HUES48 (cell line): Measurements from ENCODE around the gene CCNE1.
"Not testable (repeated sequence)": the region's sequence is repeated elsewhere in the genome, so short reads cannot be mapped to it uniquely, and the experiment has no call there.

ENCODE experiments used
- H3K27ac ChIP-seq: one replicate; pipeline ENCODE4 v1.7.0; 2013; ENCODE audit warnings: low read depth, low read length, inconsistent platforms
- H3K27me3 ChIP-seq: 2 replicates; pipeline ENCODE4 v1.6.1; 2013; ENCODE audit warnings: mild to moderate bottlenecking, low read length; ENCODE audit not compliant: control insufficient read depth, insufficient read depth
- H3K36me3 ChIP-seq: 2 replicates; pipeline ENCODE4 v1.6.1; 2013; ENCODE audit warnings: low read length; ENCODE audit not compliant: control insufficient read depth, insufficient read depth
- H3K4me1 ChIP-seq: 2 replicates; pipeline ENCODE4 v1.6.1; 2013; ENCODE audit warnings: mild to moderate bottlenecking, low read length; ENCODE audit not compliant: control insufficient read depth, insufficient read depth
- H3K4me3 ChIP-seq: 2 replicates; pipeline ENCODE4 v1.5.1; 2013; ENCODE audit warnings: mild to moderate bottlenecking, low read depth, low read length
- H3K9ac ChIP-seq: 2 replicates; pipeline ENCODE4 v1.6.1; 2013; ENCODE audit warnings: mild to moderate bottlenecking, low read depth, low read length, moderate library complexity
- H3K9me3 ChIP-seq: 2 replicates; pipeline ENCODE4 v1.6.1; 2013; ENCODE audit warnings: low read length; ENCODE audit not compliant: control insufficient read depth, insufficient read depth

Gene CCNE1

GRCh38 chr19:29817316-29817715 lies 5.5 kb downstream of the CCNE1 start:
- Histone ChIP-seq H3K9me3 (no peaks in the 10 kb centered on the region), H3K36me3 (peaks cover 70% of the 10 kb centered on the region), H3K27ac (no peak overlapping the region)

GRCh38 chr19:29819300-29819699 lies 7.5 kb downstream of the CCNE1 start:
- no peaks in the 10 kb centered on the region for H3K9me3 ChIP-seq
- peaks cover 75% of the 10 kb centered on the region for H3K36me3 ChIP-seq
- no peak overlapping the region for H3K4me3 ChIP-seq
- no peaks in the 10 kb centered on the region for H3K27me3 ChIP-seq
- no peaks in the 10 kb centered on the region for H3K4me1 ChIP-seq
- H3K9ac ChIP-seq: no peak overlapping the region
- H3K27ac ChIP-seq: no peak overlapping the region

More at GRCh38 chr19:29817316-29817715, 5.5 kb downstream of the CCNE1 start:
- Histone ChIP-seq H3K9ac (no peak overlapping the region), H3K4me1 (no peaks in the 10 kb centered on the region), H3K4me3 (no peak overlapping the region), H3K27me3 (peaks cover 4% of the 10 kb centered on the region; the same call in 1 of the 2 replicates)

GRCh38 chr19:29819986-29820385 lies 8.2 kb downstream of the CCNE1 start:
- no peaks in the 10 kb centered on the region for H3K9me3 ChIP-seq
- peaks cover 72% of the 10 kb centered on the region for H3K36me3 ChIP-seq
- no peaks in the 10 kb centered on the region for H3K4me1 ChIP-seq
- H3K27ac ChIP-seq: no peak overlapping the region
- H3K9ac ChIP-seq: no peak overlapping the region
- H3K4me3 ChIP-seq: no peak overlapping the region
- H3K27me3 ChIP-seq: no peaks in the 10 kb centered on the region

GRCh38 chr19:29823581-29824330 lies 12.0 kb downstream of the CCNE1 start:
- H3K4me1 ChIP-seq: no peaks in the 10 kb centered on the region
- no peak overlapping the region for H3K4me3 ChIP-seq
- peaks cover 54% of the 10 kb centered on the region for H3K36me3 ChIP-seq
- H3K27me3 ChIP-seq: no peaks in the 10 kb centered on the region
- no peak overlapping the region for H3K9ac ChIP-seq
- no peak overlapping the region for H3K27ac ChIP-seq
- H3K9me3 ChIP-seq: no peaks in the 10 kb centered on the region

- H3K9me3 ChIP-seq, H3K9ac ChIP-seq, H3K4me1 ChIP-seq, H3K4me3 ChIP-seq, H3K27ac ChIP-seq, H3K27me3 ChIP-seq: not testable (repeated sequence)
- H3K36me3 ChIP-seq: peaks cover 42% of the 10 kb centered on the region
Measured at GRCh38 chr19:29825263-29825662, 13.5 kb downstream of the CCNE1 start.

GRCh38 chr19:29831041-29831548 lies 19.3 kb downstream of the CCNE1 start:
- H3K9ac ChIP-seq: no peak overlapping the region

GRCh38 chr19:29831686-29832085 lies 19.9 kb downstream of the CCNE1 start:
- H3K27me3 ChIP-seq: no peaks in the 10 kb centered on the region
- H3K36me3 ChIP-seq: no peaks in the 10 kb centered on the region
- no peak overlapping the region for H3K27ac ChIP-seq
- H3K9ac ChIP-seq: no peak overlapping the region
- no peak overlapping the region for H3K4me3 ChIP-seq
- no peaks in the 10 kb centered on the region for H3K4me1 ChIP-seq
- H3K9me3 ChIP-seq: no peaks in the 10 kb centered on the region

More at GRCh38 chr19:29831041-29831548, 19.3 kb downstream of the CCNE1 start:
- Histone ChIP-seq H3K9me3 (no peaks in the 10 kb centered on the region), H3K27ac (no peak overlapping the region), H3K4me1 (no peaks in the 10 kb centered on the region), H3K27me3 (no peaks in the 10 kb centered on the region), H3K36me3 (no peaks in the 10 kb centered on the region), H3K4me3 (no peak overlapping the region)

- Histone ChIP-seq H3K36me3 (no peaks in the 10 kb centered on the region), H3K4me1 (no peaks in the 10 kb centered on the region), H3K4me3 (no peak overlapping the region), H3K27ac (no peak overlapping the region), H3K9ac (no peak overlapping the region), H3K27me3 (no peaks in the 10 kb centered on the region), H3K9me3 (no peaks in the 10 kb centered on the region)
Measured at GRCh38 chr19:29832801-29833200, 21.0 kb downstream of the CCNE1 start.

GRCh38 chr19:29833614-29834261 lies 21.9 kb downstream of the CCNE1 start:
- Histone ChIP-seq H3K27ac (no peak overlapping the region), H3K4me3 (no peak overlapping the region), H3K27me3 (no peaks in the 10 kb centered on the region)

GRCh38 chr19:29834991-29835846 lies 23.4 kb downstream of the CCNE1 start:
- Histone ChIP-seq H3K36me3 (no peaks in the 10 kb centered on the region), H3K4me3 (no peak overlapping the region), H3K27ac (no peak overlapping the region), H3K9me3 (no peaks in the 10 kb centered on the region), H3K27me3 (no peaks in the 10 kb centered on the region), H3K4me1 (no peaks in the 10 kb centered on the region), H3K9ac (no peak overlapping the region)

More at GRCh38 chr19:29833614-29834261, 21.9 kb downstream of the CCNE1 start:
- H3K9me3 ChIP-seq: no peaks in the 10 kb centered on the region
- H3K4me1 ChIP-seq: no peaks in the 10 kb centered on the region
- no peak overlapping the region for H3K9ac ChIP-seq
- H3K36me3 ChIP-seq: no peaks in the 10 kb centered on the region
